Hepatocyte (in vitro differentiated cells): Measurements from ENCODE around the gene SFXN5.

Experiments
- CTCF ChIP-seq: fragments of 200-600 bp; sonication (generic); IDR thresholded peaks from 2 replicates; pipeline ENCODE4 v1.5.1; 2016; ENCODE audit warnings: antibody characterized with exemption, mild to moderate bottlenecking; ENCODE audit not compliant: poor library complexity
- EZH2 ChIP-seq: fragments of 200-600 bp; sonication (generic); IDR thresholded peaks from 2 replicates; pipeline ENCODE4 v1.6.1; 2016; ENCODE audit warnings: antibody characterized with exemption, mild to moderate bottlenecking, borderline replicate concordance

GRCh38 chr2:72952961-72953360, 118.6 kb downstream of the SFXN5 start:
- TF ChIP-seq CTCF (no peak), EZH2 (no peak)
